ENCODE results near the gene ITIH2. TPM values are rescaled to one million over a fixed set of nuclear protein-coding genes. Genes with fewer than 3 reads are reported as not detected.
"Not testable (repeated sequence)": the region's sequence is repeated elsewhere in the genome, so short reads cannot be mapped to it uniquely, and the experiment has no call there.

Gene ITIH2
- total RNA-seq, 2 donors from 2014 or later, result not detected

GRCh38 chr10:7767209-7767608 is 64.1 kb downstream of the ITIH2 start:
- no peak overlapping the region for H3K4me3 ChIP-seq
- TF ChIP-seq CTCF (IDR thresholded peaks at IDR 0.05), result no peak
- no peak for ATAC-seq (ENCODE audit: insufficient number of reproducible peaks, low FRiP score, low read depth)

GRCh38 chr10:7768417-7768816 is 65.3 kb downstream of the ITIH2 start:
- Histone ChIP-seq H3K36me3 (peaks cover 40% of the 10 kb centered on the region), H3K4me3 (no peak overlapping the region), H3K4me1 (ENCODE audit: control insufficient read depth in 1 of 2, low read depth in 2 of 2) (peaks cover 2 to 9% of the 10 kb centered on the region in 2 donors), H3K9me3 (no peaks in the 10 kb centered on the region), H3K27me3 (replicated peaks; ENCODE audit: insufficient read depth) (no peaks in the 10 kb centered on the region), H3K27ac (no peak overlapping the region)
- DNase-seq (ENCODE audit: low spot score) (no peak), ATAC-seq (ENCODE audit: insufficient number of reproducible peaks, low FRiP score, low read depth) (no peak)
- no peak for TF ChIP-seq CTCF (IDR thresholded peaks at IDR 0.05)

More at GRCh38 chr10:7767209-7767608, 64.1 kb downstream of the ITIH2 start:
- no peaks in the 10 kb centered on the region for H3K27me3 ChIP-seq (replicated peaks; ENCODE audit: insufficient read depth)
- no peak overlapping the region for H3K27ac ChIP-seq
- H3K36me3 ChIP-seq, result peaks cover 42% of the 10 kb centered on the region
- H3K4me1 ChIP-seq (ENCODE audit: control insufficient read depth in 1 of 2, low read depth in 2 of 2), result peaks cover 6 to 9% of the 10 kb centered on the region in 2 donors
- no peaks in the 10 kb centered on the region for H3K9me3 ChIP-seq
- DNase-seq (ENCODE audit: low spot score), result no peak

DNA sequence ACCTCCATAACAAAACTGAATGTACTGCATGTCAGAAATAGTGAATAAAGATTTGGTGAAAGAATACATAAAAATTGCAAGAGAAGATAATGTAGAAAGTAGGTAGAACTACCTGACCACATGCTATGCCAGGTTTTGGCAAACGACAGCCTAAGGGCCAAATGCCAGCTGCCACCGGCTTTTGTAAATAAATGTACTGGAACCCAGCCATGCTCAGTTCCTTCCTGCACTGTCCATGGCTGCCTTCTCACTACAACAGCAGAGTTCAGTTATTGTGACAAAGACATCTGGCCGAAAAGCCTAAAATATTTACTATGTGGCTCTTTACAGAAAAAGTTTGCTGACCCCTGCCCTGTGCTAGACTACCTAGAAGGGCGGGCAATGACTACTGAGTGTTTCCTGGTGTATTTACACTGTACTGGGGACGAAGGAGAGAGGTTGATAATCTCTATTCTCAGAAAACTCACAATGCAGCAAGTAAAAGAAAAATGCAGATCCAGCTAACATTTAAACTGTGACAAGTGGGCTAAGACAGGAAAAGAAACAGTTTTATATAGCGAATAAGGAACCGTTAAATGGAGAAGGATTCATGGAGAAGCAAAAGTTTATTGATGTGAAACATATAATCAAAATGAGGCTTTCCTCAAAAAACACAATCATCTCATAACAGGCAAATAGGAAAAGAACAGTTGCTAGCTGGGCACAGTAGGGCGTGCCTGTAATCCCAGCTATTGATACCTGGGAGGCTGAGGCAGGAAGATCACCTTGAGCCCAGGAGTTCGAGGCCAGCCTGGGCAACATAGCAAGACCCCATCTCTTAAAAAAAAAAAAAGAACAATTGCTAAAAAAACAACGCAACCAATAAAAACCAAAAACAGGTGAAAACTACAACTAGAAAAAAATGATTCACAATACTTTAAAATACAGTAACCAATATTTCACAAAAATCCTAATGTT is 71.0 kb downstream of the ITIH2 start:
- H3K27ac ChIP-seq, result no peak overlapping the region
- ATAC-seq (ENCODE audit: insufficient number of reproducible peaks, low FRiP score, low read depth), result no peak
- TF ChIP-seq CTCF (IDR thresholded peaks at IDR 0.05), result no peak
- H3K4me1 ChIP-seq (ENCODE audit: control insufficient read depth in 1 of 2, low read depth in 2 of 2), result no peaks in the 10 kb centered on the region
- H3K9me3 ChIP-seq, result no peaks in the 10 kb centered on the region
- no peak overlapping the region for H3K4me3 ChIP-seq
- H3K36me3 ChIP-seq, result peaks cover 33% of the 10 kb centered on the region
- DNase-seq (ENCODE audit: low spot score), result no peak
- H3K27me3 ChIP-seq (replicated peaks; ENCODE audit: insufficient read depth), result no peaks in the 10 kb centered on the region

GRCh38 chr10:7776777-7777176 is 73.7 kb downstream of the ITIH2 start:
- peaks cover 31% of the 10 kb centered on the region for H3K36me3 ChIP-seq

GRCh38 chr10:7782194-7782593 is 79.1 kb downstream of the ITIH2 start:
- not testable (repeated sequence) for H3K9me3 ChIP-seq; DNase-seq (ENCODE audit: low spot score); H3K27ac ChIP-seq; ATAC-seq (ENCODE audit: insufficient number of reproducible peaks, low FRiP score, low read depth); H3K4me3 ChIP-seq; H3K27me3 ChIP-seq (replicated peaks; ENCODE audit: insufficient read depth)
- Histone ChIP-seq H3K36me3 (peaks cover 25% of the 10 kb centered on the region), H3K4me1 (ENCODE audit: control insufficient read depth in 1 of 2, low read depth in 2 of 2) (peaks cover 10 to 17% of the 10 kb centered on the region in 2 donors)

More at GRCh38 chr10:7776777-7777176, 73.7 kb downstream of the ITIH2 start:
- H3K4me3 ChIP-seq, result no peak overlapping the region
- no peaks in the 10 kb centered on the region for H3K27me3 ChIP-seq (replicated peaks; ENCODE audit: insufficient read depth)
- no peaks in the 10 kb centered on the region for H3K4me1 ChIP-seq (ENCODE audit: control insufficient read depth in 1 of 2, low read depth in 2 of 2)
- no peaks in the 10 kb centered on the region for H3K9me3 ChIP-seq
- H3K27ac ChIP-seq, result no peak overlapping the region
- no peak for ATAC-seq (ENCODE audit: insufficient number of reproducible peaks, low FRiP score, low read depth)
- TF ChIP-seq CTCF (IDR thresholded peaks at IDR 0.05), result no peak
- no peak for DNase-seq (ENCODE audit: low spot score)
